Prostate gland (tissue), 2 donors: ENCODE data around the gene CASP8AP2. TPM values are rescaled to one million over a fixed set of nuclear protein-coding genes. Genes with fewer than 3 reads are reported as not detected.

Experiments used
- DNase-seq: peaks from one replicate; pipeline ENCODE4 v3.0.0-alpha.2; 2019; ENCODE audit warnings: low spot score
- H3K27ac ChIP-seq, 2 donors: fragments of 200-600 bp; sonication (generic); 2 replicates each; pipeline ENCODE4 v1.5.1; 2017 to 2019
- H3K27me3 ChIP-seq: fragments of 200-600 bp; sonication (generic); replicated peaks from 2 replicates; pipeline ENCODE4 v1.5.1; 2019; ENCODE audit not compliant: insufficient read depth
- H3K36me3 ChIP-seq, 2 donors: fragments of 200-600 bp; sonication (generic); 1 replicate in 1 of 2; 2 replicates in 1 of 2; pipeline versions ENCODE4 v1.5.1 to v1.8.1; 2017 to 2019
- H3K4me1 ChIP-seq: fragments of 200-600 bp; sonication (generic); replicated peaks from 2 replicates; pipeline ENCODE4 v1.5.1; 2019
- H3K4me3 ChIP-seq, 2 donors: fragments of 200-600 bp; sonication (generic); 2 replicates each; pipeline ENCODE4 v1.5.1; 2017 to 2019
- H3K9me3 ChIP-seq: fragments of 200-600 bp; sonication (generic); 2 replicates; pipeline ENCODE4 v1.5.1; 2017
- CTCF ChIP-seq, 4 experiments: fragments of 200-600 bp in 2 of 4; fragments of 450-650 bp in 2 of 4; sonication (generic) in 2 of 4; IDR thresholded peaks; 1 replicate in 3 of 4; 2 replicates in 1 of 4; pipeline ENCODE4 v1.5.1; 2016 to 2019; ENCODE audit warnings: antibody characterized with exemption in 4 of 4, mild to moderate bottlenecking in 2 of 4, moderate library complexity in 2 of 4
- POLR2A ChIP-seq: fragments of 450-650 bp; IDR thresholded peaks from one replicate; pipeline ENCODE4 v1.6.1; 2016; ENCODE audit warnings: antibody characterized with exemption, mild to moderate bottlenecking
- POLR2AphosphoS5 ChIP-seq: sonication (generic); formaldehyde crosslinking; IDR thresholded peaks from one replicate; pipeline ENCODE4 v1.6.1; 2017; ENCODE audit warnings: antibody characterized with exemption
- WGBS: methylation state at CpG from one replicate; pipeline ENCODE4 v1.1.5; 2018; 5-methylcytosine and 5-hydroxymethylcytosine counted together
- intact Hi-C: fragments of 100-400 bp; cut with DNase I; formaldehyde crosslinking; loops from one replicate; pipeline ENCODE4 v1.14.2; 2022
- total RNA-seq, 2 donors: library from RNA; depleted of rRNA; stranded (reverse); fragments of >200 nt; gene quantifications; one replicate each; pipeline ENCODE4 v1.1.0, GENCODE V29; 2016

Gene CASP8AP2
- total RNA-seq, 2 donors from 2014 or later, result 10.9 to 17.7 TPM

GRCh38 chr6:89830170-89830809, 610 bp downstream of the CASP8AP2 start:
- Histone ChIP-seq H3K27me3 (no peaks in the 10 kb centered on the region), H3K9me3 (no peaks in the 10 kb centered on the region), H3K27ac (peak overlapping the region; percentile 72 to 77), H3K4me3 (peak overlapping the region; percentile 65 to 93), H3K36me3 (peaks cover 0 to 10% of the 10 kb centered on the region in 2 donors), H3K4me1 (no peaks in the 10 kb centered on the region)
- TF ChIP-seq POLR2AphosphoS5 (no peak), POLR2A (no peak), CTCF (IDR thresholded peaks at IDR 0.05) (no peak)
- 5% methylated on average over 15 of the region's 15 CpGs for WGBS
- intact Hi-C loops, result no loop called here
- no peak for DNase-seq

GRCh38 chr6:89834884-89835792, 5.5 kb downstream of the CASP8AP2 start:
- H3K4me3 ChIP-seq, result no peak overlapping the region
- no peak overlapping the region for H3K27ac ChIP-seq
- peaks cover 0 to 10% of the 10 kb centered on the region in 2 donors for H3K36me3 ChIP-seq
- TF ChIP-seq POLR2A (no peak), CTCF (IDR thresholded peaks at IDR 0.05) (no peak), POLR2AphosphoS5 (no peak)
- no peaks in the 10 kb centered on the region for H3K27me3 ChIP-seq
- H3K4me1 ChIP-seq, result no peaks in the 10 kb centered on the region
- intact Hi-C loops, result no loop called here
- 92% methylated on average over 12 of the region's 12 CpGs for WGBS
- no peak for DNase-seq
- no peaks in the 10 kb centered on the region for H3K9me3 ChIP-seq

- H3K4me1 ChIP-seq, result no peaks in the 10 kb centered on the region
- no peaks in the 10 kb centered on the region for H3K27me3 ChIP-seq
- no peak overlapping the region for H3K4me3 ChIP-seq
- H3K9me3 ChIP-seq, result no peaks in the 10 kb centered on the region
- H3K27ac ChIP-seq, result no peak overlapping the region
- no peak for DNase-seq
- peaks cover 0 to 10% of the 10 kb centered on the region in 2 donors for H3K36me3 ChIP-seq
- 96% methylated on average over 8 of the region's 8 CpGs for WGBS
- intact Hi-C loops, result no loop called here
- TF ChIP-seq POLR2AphosphoS5 (no peak), CTCF (IDR thresholded peaks at IDR 0.05) (no peak), POLR2A (no peak)
Measured at GRCh38 chr6:89836639-89837222, 7.1 kb downstream of the CASP8AP2 start.

- TF ChIP-seq POLR2A (no peak), POLR2AphosphoS5 (no peak), CTCF (IDR thresholded peaks at IDR 0.05) (no peak)
- no peak overlapping the region for H3K4me3 ChIP-seq
- intact Hi-C loops, result no loop called here
- no peaks in the 10 kb centered on the region for H3K9me3 ChIP-seq
- H3K27ac ChIP-seq, result no peak overlapping the region
- no peaks in the 10 kb centered on the region for H3K36me3 ChIP-seq
- WGBS, result 83% methylated on average over 3 of the region's 3 CpGs
- H3K4me1 ChIP-seq, result no peaks in the 10 kb centered on the region
- no peak for DNase-seq
- no peaks in the 10 kb centered on the region for H3K27me3 ChIP-seq
Measured at GRCh38 chr6:89840538-89840937, 10.9 kb downstream of the CASP8AP2 start.
